ENCODE results near the gene SLC6A13. TPM values are rescaled to one million over a fixed set of nuclear protein-coding genes. Genes with fewer than 3 reads are reported as not detected.
"Not testable (repeated sequence)": the region's sequence is repeated elsewhere in the genome, so short reads cannot be mapped to it uniquely, and the experiment has no call there.

SLC6A13 gene
- polyA plus RNA-seq, 3 donors, result 47.4 to 52.9 (median 50.8) TPM

GRCh38 chr12:218728-219590, 43.7 kb downstream of the SLC6A13 start:
- no peak for DNase-seq (ENCODE audit: low read depth in 3 of 3, low spot score in 2 of 3)

GRCh38 chr12:218221-218620, 44.4 kb downstream of the SLC6A13 start:
- no peak for DNase-seq (ENCODE audit: low read depth in 3 of 3, low spot score in 2 of 3)

GRCh38 chr12:217029-217428, 45.6 kb downstream of the SLC6A13 start:
- DNase-seq (ENCODE audit: low read depth in 3 of 3, low spot score in 2 of 3), result not testable (repeated sequence)

GRCh38 chr12:215116-215515, 47.5 kb downstream of the SLC6A13 start:
- DNase-seq (ENCODE audit: low read depth in 3 of 3, low spot score in 2 of 3), result no peak

- no peak for DNase-seq (ENCODE audit: low read depth in 3 of 3, low spot score in 2 of 3)
These were observed 48.5 kb downstream of the SLC6A13 start, which contains the start of gene SLC6A12 for GRCh38 chr12:214003-214741. SLC6A12 (minus strand) TSS chr12:214157; CDS start chr12:209986, 4,171 bp downstream.

- no peak for DNase-seq (ENCODE audit: low read depth in 3 of 3, low spot score in 2 of 3)
These were observed 49.1 kb downstream of the SLC6A13 start for GRCh38 chr12:213527-213932.

GRCh38 chr12:212715-213526, 49.7 kb downstream of the SLC6A13 start:
- no peak for DNase-seq (ENCODE audit: low read depth in 3 of 3, low spot score in 2 of 3)

- DNase-seq (ENCODE audit: low read depth in 3 of 3, low spot score in 2 of 3), result no peak
These were observed 50.3 kb downstream of the SLC6A13 start for GRCh38 chr12:212415-212714.

GRCh38 chr12:211639-212414, 50.8 kb downstream of the SLC6A13 start:
- DNase-seq (ENCODE audit: low read depth in 3 of 3, low spot score in 2 of 3), result no peak

- no peak for DNase-seq (ENCODE audit: low read depth in 3 of 3, low spot score in 2 of 3)
These were observed 51.5 kb downstream of the SLC6A13 start for GRCh38 chr12:211142-211465.

- no peak for DNase-seq (ENCODE audit: low read depth in 3 of 3, low spot score in 2 of 3)
These were observed 52.1 kb downstream of the SLC6A13 start for GRCh38 chr12:210277-211141.

GRCh38 chr12:209851-210250, 52.8 kb downstream of the SLC6A13 start:
- no peak for DNase-seq (ENCODE audit: low read depth in 3 of 3, low spot score in 2 of 3)

- DNase-seq (ENCODE audit: low read depth in 3 of 3, low spot score in 2 of 3), result no peak
These were observed 53.4 kb downstream of the SLC6A13 start for GRCh38 chr12:209246-209645.

- no peak for DNase-seq (ENCODE audit: low read depth in 3 of 3, low spot score in 2 of 3)
These were observed 53.8 kb downstream of the SLC6A13 start for GRCh38 chr12:208813-209212.

- DNase-seq (ENCODE audit: low read depth in 3 of 3, low spot score in 2 of 3), result no peak
These were observed 54.8 kb downstream of the SLC6A13 start for GRCh38 chr12:207804-208203.

GRCh38 chr12:206746-207440, 55.7 kb downstream of the SLC6A13 start:
- no peak for DNase-seq (ENCODE audit: low read depth in 3 of 3, low spot score in 2 of 3)

- DNase-seq (ENCODE audit: low read depth in 3 of 3, low spot score in 2 of 3), result no peak
These were observed 57.6 kb downstream of the SLC6A13 start for GRCh38 chr12:205026-205425.

- no peak for DNase-seq (ENCODE audit: low read depth in 3 of 3, low spot score in 2 of 3)
These were observed 58.4 kb downstream of the SLC6A13 start for GRCh38 chr12:204261-204678.

All from right renal cortex interstitium (tissue), 3 donors.